ENCODE data around the gene PTPRG.

Gene PTPRG

GRCh38 chr3:62265528-62265927 is 704.2 kb downstream of the PTPRG start:
- no peak overlapping the region for H3K4me3 Mint-ChIP-seq
- TF ChIP-seq CTCF (IDR thresholded peaks at IDR 0.05), result no peak
- peaks cover 58% of the 10 kb centered on the region for H3K36me3 Mint-ChIP-seq (ENCODE audit: low read depth)
- H3K27me3 Mint-ChIP-seq (ENCODE audit: low read depth, poor library complexity), result peaks cover 3% of the 10 kb centered on the region
- no peaks in the 10 kb centered on the region for H3K4me1 Mint-ChIP-seq
- H3K27ac Mint-ChIP-seq, result no peak overlapping the region
- DNase-seq, result no peak
- H3K9me3 Mint-ChIP-seq, result no peaks in the 10 kb centered on the region

GRCh38 chr3:62266668-62267283 is 705.4 kb downstream of the PTPRG start:
- no peak for TF ChIP-seq CTCF (IDR thresholded peaks at IDR 0.05)
- no peak for DNase-seq
- H3K4me1 Mint-ChIP-seq, result no peaks in the 10 kb centered on the region
- H3K4me3 Mint-ChIP-seq, result no peak overlapping the region
- H3K36me3 Mint-ChIP-seq (ENCODE audit: low read depth), result peaks cover 68% of the 10 kb centered on the region
- no peaks in the 10 kb centered on the region for H3K9me3 Mint-ChIP-seq
- no peak overlapping the region for H3K27ac Mint-ChIP-seq
- peaks cover 3% of the 10 kb centered on the region for H3K27me3 Mint-ChIP-seq (ENCODE audit: low read depth, poor library complexity)

GRCh38 chr3:62276658-62277180 is 715.3 kb downstream of the PTPRG start:
- Mint-ChIP-seq H3K4me3 (no peak overlapping the region), H3K36me3 (ENCODE audit: low read depth) (peaks cover 61% of the 10 kb centered on the region)

GRCh38 chr3:62277450-62277849 is 716.1 kb downstream of the PTPRG start:
- H3K36me3 Mint-ChIP-seq (ENCODE audit: low read depth), result peaks cover 58% of the 10 kb centered on the region
- H3K27me3 Mint-ChIP-seq (ENCODE audit: low read depth, poor library complexity), result no peaks in the 10 kb centered on the region
- H3K4me3 Mint-ChIP-seq, result no peak overlapping the region
- H3K4me1 Mint-ChIP-seq, result no peaks in the 10 kb centered on the region
- no peaks in the 10 kb centered on the region for H3K9me3 Mint-ChIP-seq
- no peak overlapping the region for H3K27ac Mint-ChIP-seq
- DNase-seq, result no peak
- no peak for TF ChIP-seq CTCF (IDR thresholded peaks at IDR 0.05)

More at GRCh38 chr3:62276658-62277180, 715.3 kb downstream of the PTPRG start:
- no peaks in the 10 kb centered on the region for H3K4me1 Mint-ChIP-seq
- H3K27me3 Mint-ChIP-seq (ENCODE audit: low read depth, poor library complexity), result no peaks in the 10 kb centered on the region
- no peak for TF ChIP-seq CTCF (IDR thresholded peaks at IDR 0.05)
- no peak for DNase-seq
- no peaks in the 10 kb centered on the region for H3K9me3 Mint-ChIP-seq
- no peak overlapping the region for H3K27ac Mint-ChIP-seq

- no peaks in the 10 kb centered on the region for H3K27me3 Mint-ChIP-seq (ENCODE audit: low read depth, poor library complexity)
- H3K36me3 Mint-ChIP-seq (ENCODE audit: low read depth), result peaks cover 58% of the 10 kb centered on the region
- H3K4me1 Mint-ChIP-seq, result no peaks in the 10 kb centered on the region
- no peak for DNase-seq
- TF ChIP-seq CTCF (IDR thresholded peaks at IDR 0.05), result no peak
- no peak overlapping the region for H3K4me3 Mint-ChIP-seq
- no peak overlapping the region for H3K27ac Mint-ChIP-seq
- no peaks in the 10 kb centered on the region for H3K9me3 Mint-ChIP-seq
Observed at GRCh38 chr3:62277986-62278385, 716.6 kb downstream of the PTPRG start.

- TF ChIP-seq CTCF (IDR thresholded peaks at IDR 0.05), result no peak
- DNase-seq, result no peak
- no peak overlapping the region for H3K27ac Mint-ChIP-seq
- no peaks in the 10 kb centered on the region for H3K4me1 Mint-ChIP-seq
- no peaks in the 10 kb centered on the region for H3K27me3 Mint-ChIP-seq (ENCODE audit: low read depth, poor library complexity)
- no peak overlapping the region for H3K4me3 Mint-ChIP-seq
- H3K36me3 Mint-ChIP-seq (ENCODE audit: low read depth), result peaks cover 40% of the 10 kb centered on the region
- no peaks in the 10 kb centered on the region for H3K9me3 Mint-ChIP-seq
Observed at GRCh38 chr3:62281726-62282125, 720.4 kb downstream of the PTPRG start.

Data from nephron progenitor cell (in vitro differentiated cells).